GM03348 (cell line): ENCODE data around the gene CCDC190.
"Not testable (repeated sequence)": the region's sequence is repeated elsewhere in the genome, so short reads cannot be mapped to it uniquely, and the experiment has no call there.

Source experiments
- DNase-seq: peaks from one replicate; pipeline ENCODE4 v3.0.0; 2012; ENCODE audit warnings: low spot score

The CCDC190 gene

DNA sequence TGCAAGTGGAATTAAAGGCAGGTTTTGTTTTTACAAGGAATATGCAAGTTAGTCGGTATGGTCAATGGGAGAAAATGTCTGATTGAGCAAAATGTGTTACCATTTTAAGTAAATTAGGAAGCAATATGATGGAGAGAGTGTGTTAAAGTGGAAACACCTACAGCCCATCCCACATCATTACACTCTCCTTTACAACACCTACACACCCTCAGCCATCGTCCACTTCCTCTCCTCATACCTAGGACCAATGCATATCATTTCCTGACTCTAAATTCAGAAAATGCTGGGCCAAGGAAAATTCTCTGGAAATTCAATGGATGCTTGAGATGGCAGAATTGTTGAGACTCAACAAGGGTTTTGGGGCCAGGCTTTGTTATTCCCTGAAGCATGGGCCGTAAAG lies 16.4 kb upstream of the CCDC190 start:
- no peak for DNase-seq

DNA sequence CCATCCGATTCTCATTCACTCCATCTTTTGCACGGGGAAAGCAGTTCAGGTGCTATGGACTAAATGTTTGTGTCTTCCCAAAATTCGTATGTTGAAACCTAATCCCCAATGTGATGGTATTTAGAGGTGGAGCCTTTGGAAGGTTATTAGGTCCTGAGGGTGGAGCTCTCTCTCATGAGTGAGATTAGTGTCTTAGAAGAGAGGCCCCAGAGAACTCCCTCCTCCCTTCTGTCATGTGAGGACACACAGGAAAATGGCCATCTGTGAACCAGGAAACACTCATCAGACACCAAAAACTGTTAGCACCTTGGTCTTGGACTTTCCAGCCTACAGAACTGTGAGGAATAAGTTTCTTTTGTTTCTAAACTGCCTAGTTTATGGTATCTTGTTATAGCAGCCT lies 15.8 kb upstream of the CCDC190 start:
- no peak for DNase-seq

DNA sequence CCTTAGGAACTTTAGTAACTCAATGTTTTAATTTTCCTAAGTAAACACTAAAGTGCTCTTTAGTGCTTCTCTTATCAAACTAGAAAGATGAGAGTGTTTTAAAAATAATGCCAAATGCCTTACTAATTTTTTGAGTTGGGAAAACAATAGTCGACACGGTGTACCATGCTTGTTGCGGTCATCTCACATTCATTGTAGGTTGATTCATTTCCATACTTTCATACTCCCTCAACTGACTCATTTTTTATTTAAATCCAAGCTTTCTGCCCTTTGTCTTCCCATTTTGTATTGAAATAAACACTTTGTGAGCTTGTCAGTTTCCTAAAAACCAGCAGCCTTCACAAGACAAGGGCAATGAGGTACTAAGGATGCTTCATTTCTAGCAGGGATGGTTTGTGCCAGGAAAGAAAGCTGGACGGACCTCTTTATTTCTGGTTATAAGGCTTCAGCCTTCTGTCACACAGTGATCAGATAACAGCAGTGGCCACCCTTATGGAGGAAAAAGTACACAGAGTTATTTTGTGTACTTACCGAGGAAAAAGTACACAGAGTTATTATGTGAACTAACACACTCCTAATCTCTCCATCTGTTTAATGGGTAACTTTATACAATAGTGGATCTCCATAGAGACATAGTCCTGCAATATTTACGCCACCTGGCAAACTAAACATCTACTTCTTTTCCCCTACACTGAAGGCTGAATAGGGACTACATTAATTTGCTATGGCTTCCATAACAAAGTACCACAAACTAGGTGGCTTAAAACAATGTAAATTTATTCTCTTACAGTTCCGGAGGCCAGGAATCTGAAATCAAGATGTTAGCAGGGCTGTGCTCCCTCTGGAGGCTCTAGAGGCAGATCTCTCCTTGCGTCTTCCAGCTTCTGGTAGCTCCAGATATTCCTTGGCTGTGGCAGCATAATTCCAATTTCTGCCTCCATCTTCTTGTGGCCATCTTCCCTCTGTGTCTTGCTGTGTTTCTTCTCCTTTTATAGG lies 13.0 kb upstream of the CCDC190 start:
- DNase-seq, result peak; percentile 41

DNA sequence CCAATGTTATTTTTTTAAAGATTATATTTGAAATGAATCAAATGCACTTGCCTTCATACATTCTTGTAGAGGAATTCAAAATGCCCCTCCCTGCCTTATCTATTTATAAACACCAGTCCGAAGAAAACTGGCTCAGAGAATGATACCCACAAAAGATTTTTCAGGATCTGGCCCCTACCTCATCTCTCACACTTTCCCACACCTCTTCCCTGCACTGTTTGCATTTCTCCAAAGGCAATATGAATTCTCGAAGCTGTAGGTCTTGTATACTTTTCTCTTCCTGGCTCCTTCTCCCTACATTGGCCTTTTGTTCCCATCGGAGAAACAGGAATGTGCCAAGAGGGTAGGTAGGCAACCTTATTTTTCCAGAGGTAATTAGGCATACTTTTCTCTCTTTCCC lies 12.0 kb upstream of the CCDC190 start:
- no peak for DNase-seq

DNA sequence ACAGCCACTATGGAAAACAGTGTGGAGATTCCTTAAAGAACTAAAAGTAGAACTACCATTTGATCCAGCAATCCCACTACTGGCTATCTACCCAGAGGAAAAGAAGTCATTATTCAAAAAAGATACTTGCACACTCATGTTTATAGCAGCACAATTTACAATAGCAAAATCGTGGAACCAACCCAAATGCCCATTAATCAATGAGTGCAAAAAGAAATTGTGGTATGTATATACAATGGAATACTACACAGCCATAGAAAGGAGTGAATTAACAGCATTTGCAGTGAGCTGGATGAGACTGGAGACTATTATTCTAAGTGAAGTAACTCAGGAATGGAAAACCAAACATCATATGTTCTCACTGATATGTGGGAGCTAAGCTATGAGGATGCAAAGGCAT lies 10.4 kb upstream of the CCDC190 start:
- not testable (repeated sequence) for DNase-seq

DNA sequence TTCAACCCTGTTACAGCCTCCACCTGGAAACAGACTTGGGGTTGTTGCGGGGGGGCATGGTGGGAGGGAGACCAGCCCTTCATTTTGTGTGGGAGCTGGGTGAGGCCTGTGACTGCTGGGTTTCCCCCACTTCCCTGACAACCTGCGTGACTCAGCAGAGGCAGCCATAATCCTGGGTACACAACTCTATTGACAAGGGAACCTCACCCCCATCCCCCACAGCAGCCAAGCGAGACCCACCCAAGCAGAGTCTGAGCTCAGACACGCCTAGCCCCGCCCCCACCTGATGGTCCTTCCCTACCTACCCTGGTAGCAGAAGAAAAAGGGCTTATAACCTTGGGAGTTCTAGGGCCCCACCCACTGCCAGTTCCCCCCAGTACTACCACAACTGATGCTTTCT lies 8.0 kb upstream of the CCDC190 start:
- DNase-seq, result no peak

DNA sequence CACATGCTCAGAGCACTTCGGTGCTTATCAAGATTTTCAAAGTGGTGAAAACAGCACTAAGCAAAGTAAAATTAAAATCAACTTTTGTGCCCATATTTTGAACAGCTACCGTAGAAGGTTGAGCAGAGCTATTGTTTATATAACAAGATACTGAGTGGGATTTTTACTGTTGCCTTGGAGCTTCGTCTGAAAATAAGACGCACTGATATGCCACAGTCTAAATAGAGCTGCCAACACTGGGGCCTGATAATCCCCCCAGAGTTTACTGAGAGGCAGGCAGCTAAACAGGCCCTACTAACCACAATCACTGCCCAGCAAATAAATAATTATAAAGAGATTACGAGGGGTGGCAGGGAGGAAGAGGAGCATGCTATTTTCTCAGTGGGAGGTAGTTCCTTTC lies 650 bp upstream of the CCDC190 start:
- DNase-seq, result no peak

DNA sequence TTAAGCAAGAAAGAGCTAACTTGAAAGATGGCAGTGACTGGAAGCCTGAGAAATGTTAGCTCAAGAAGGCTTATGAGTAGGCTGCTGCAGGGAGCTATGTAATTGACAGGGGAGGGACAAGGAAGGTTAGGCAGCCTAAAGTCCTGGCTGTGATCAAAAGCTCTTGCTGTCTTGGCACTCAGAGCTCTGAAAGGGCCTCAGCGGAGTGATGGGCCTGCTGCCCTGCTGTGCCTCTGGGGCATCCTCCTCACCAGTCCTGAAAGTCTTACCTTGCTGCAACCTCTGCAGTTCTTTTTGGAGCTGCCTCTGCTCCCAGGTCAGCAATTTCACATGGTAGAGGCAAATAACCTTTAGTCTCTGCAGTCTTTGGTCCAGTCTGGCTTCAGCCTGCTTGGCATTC lies 1.8 kb downstream of the CCDC190 start:
- DNase-seq, result no peak

DNA sequence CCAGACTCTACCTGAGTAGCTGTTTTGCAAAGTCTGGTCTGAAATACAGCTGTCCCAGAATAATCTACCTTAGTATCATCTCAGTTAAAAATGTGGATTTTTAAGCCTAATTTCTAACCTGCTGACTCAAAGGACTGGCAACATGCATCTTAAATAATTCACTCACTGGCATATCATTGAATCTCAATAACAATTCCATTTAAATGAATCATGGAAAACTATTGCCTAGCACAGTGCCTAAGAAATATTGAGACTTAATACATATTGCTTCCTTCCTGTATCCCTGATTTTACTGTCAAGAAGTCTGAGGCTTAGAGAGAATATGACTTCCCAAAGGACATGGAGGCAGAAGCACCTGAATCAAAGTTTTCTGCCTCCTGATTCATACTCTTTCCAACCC lies 3.1 kb downstream of the CCDC190 start:
- peak; percentile 31 for DNase-seq

DNA sequence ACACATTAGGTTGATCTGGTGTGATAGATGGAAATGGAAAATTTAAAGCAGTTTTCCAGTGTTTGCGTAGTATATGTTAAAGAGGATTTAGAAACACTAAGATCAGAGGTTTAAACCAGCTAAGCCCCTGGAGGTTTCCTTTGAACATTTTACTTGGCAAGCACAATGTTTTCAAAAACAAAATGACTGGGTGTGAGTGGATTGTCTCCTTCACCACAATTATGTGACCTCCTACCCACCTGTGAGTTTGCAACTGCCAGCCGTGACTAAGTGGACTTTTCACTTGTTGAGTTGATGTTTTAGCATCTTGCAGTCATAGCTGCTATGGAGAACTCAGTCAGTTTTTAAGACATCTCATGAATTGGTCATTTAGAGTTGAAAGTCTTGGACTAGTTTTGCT lies 4.7 kb downstream of the CCDC190 start:
- DNase-seq, result peak; percentile 70

DNA sequence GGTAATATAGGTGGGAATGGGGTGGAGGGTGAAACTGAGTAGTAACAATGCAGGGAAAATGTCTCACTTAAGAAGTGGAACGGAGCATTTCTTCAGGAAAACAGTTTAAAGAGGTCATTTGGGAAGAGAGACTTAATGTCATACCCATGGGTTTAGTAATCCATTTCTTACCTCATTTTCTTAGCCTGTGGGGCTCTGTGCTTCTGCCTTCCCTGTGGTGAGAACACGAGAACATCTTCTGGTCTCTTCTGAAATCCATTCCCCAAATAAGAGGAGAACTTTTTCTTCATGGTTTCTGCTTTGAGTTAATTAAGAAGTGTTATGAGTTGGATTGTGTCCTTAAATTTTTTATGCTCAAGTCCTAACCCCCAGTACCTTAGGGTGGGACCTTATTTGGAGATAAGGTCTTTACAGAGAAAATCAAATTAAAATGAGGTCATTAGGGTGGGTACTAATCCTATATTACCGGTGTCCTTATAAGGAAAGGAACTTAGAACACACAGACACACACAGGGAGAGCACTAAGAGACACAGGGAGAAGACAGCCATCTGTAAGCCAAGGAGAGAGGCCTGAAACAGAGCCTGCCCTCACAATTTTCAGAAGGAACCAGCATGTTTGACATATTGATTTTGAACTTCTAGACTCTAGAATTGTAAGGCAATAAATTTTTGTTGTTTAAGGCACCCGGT lies 5.4 kb downstream of the CCDC190 start:
- DNase-seq, result peak; percentile 21

DNA sequence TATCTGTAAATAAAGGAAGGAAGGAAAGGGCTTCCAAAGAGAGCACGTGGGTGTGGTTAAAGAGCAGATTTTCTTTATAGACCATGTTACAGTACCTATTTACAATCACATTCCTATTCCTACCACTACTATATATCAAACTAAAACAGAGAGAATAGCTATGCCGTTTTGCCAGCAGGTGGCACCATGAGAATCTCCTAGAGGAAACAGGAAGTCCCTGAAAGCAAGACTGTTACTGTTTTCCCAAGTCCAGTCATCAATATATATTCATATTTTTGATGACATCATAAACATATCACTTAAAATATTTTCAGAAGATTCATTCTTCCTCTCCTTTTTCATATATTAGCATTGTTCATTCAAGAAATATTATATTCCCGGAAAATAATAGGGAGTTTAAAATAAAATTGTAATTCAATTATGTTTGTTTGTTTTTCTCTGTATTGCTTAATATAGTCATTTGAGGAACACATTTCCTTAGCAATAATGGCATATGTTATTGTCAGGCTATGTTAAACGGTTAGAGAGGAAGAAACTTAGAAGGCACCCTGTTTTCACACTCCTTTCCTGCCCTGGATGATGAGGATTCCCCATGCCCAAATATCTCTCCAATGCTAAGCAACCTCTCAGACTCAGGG lies 6.6 kb downstream of the CCDC190 start:
- peak; percentile 77 for DNase-seq

DNA sequence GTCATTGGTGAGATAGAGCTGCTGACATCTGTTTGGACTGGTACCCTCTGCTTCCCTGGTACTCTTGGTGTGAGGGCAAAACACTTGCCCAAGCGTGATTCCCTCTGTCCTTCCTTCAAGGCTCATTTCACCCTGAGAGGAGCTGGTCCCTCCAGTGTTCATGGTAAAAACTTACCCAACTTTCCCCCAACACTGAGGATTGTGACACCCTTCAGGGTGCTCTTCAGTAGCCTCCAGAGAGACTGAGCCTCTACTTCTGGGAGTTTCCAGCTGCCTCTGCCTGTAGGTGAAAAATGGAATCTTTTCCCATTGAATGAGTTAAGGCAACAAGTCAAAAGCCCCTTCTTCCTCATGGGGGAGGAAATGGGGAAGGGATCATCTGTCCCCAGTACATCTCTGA lies 9.6 kb downstream of the CCDC190 start:
- no peak for DNase-seq

DNA sequence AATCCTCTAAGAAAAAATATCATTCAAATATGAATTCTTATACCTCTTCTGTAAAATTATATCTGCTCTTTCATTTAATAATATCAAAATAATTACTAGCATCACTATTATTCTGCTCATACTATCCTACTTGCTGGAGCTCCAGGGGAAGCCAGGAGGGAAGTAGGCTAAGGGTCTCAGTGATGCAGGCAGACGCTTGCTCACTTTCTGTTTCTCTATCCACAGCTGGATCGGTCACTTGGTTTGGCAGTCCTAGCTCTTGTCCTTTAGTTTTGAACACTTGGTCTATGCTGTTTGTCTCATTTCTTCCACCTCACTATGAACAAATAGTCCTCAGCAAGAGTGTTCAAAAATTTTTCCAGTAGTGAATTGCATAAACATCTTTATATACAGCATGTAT lies 11.3 kb downstream of the CCDC190 start:
- no peak for DNase-seq

DNA sequence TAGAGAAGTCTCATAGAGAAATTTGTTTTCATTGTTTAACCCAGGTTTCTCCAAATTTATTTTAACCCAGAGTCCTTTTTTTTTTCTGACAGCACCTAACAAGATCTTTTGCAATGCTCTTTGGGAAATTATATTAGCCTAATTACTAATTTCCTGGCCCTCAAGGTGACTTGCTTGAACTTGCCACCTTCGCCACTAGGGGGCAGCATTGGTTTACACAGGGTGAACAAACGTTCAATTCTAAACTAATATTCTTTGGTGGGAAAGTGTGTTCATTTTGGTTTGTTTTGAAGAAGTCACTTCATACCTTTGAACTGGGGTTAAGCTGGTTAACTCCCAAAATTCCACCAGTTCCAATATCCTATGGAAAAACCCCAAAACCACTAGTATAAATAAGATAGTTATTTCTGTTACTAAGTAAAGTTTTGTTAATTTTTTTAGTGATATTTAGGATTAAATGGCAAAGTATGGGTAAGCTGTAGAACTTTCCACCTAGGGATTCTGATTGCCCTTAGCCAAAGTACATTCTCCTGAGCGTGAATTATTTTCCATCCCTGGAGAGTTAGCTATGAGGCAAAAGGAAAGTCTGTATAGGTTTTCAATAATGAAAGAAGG lies 13.0 kb downstream of the CCDC190 start:
- peak; percentile 74 for DNase-seq

DNA sequence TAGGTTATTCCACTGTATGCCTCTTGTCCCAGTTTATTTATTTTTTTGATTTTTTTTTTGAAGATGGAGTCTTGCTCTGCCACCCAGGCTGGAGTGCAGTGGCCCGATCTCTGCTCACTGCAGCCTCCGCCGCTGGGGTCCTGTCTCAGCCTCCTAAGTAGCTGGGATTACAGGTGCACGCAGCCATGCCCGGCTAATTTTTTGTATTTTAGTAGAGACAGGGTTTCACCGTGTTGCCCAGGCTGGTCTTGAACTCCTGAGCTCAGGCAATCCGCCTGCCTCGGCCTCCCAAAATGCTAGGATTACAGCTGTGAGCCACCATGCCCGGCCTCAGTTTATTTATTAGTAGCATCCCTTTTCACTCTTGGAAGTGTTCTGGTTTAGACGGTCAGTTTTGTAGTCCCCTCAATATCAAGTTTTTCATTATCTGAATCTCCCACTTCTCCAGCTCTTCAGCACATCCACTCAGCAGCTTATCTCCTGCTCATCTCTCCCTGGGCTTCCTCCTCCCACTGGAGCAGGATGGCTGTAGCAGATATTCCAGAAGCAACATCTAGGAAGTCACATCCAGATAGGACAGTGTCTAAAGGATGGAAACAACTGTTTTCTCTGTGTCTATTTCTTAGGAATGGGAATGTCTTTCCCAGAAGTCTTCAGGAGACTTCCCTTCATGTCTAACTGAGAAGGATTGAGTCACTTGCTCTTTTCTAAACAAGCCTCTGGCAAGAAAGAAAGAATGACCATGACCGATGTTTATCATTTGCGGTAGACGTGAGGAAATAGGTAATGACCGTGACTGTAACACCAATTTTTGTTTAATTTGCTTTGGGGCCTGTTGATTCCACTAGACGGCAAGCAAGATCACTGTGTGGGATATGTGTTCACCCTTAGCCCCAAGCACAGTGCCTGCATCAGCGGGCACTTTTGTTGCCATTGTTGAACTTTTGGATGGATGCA lies 14.4 kb downstream of the CCDC190 start:
- no peak for DNase-seq

DNA sequence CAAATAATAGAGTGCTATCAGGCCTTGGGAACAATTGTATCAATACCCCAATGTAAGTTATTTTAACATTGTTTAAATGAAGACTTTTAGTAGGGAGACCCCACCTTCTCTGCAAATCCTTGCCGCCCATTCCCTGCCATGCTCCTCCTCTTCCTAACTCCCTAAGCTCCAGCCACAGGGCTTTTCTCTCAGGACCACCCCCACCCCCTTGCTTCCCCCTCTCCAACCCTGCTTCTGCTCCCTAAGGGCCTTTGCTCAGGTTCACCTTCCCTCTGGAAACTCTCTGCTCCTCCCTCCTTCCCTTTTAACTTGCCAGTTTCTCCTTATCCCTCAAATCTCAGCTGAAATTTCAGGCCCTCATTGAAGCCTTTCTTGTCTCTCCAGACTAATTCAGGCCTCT lies 16.8 kb downstream of the CCDC190 start:
- no peak for DNase-seq

DNA sequence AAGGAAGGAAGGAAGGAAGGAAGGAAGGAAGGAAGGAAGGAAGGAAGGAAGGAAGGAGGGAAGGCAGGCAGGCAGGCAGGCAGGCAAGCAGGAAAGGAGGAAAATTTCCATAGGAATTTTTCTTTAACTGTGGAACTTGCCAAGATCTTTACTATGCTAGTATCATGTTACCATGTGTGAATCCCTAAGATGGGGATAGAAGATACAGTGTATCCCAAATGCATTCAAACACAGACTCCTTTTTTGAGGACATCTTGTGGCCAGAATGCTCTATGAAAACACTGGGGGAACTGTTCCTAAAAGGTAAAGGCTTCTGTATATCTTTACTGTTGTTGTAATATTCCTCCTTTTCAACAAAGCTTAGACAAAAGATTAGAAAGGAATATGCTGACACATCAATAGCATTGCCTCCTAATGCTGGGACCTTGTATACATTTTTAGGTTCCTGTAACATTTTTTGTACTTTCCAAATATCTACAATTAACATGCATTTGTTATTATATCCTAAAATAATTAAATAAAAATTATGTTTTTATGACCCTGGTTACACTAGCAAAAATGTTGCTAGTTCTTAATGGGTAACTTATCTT lies 20.6 kb downstream of the CCDC190 start:
- DNase-seq, result no peak

DNA sequence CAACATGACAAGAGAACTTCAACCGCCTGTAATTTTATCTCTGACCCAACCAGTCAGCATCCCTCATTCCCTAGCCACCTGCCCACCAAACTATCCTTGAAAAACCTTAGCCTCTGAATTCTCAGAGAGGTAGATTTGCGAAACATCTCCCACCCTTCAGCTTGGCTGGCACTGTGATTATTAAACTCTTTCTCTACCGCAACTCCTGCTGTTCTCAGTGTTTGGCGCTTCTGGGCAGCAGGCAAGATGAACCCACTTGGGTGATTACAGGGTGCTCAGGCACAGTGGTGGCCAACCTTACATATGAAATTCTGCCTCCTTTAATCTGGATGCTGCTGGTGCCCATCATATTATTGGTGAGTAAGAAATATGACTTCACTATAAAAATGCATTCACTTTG lies 22.1 kb downstream of the CCDC190 start:
- DNase-seq, result no peak

DNA sequence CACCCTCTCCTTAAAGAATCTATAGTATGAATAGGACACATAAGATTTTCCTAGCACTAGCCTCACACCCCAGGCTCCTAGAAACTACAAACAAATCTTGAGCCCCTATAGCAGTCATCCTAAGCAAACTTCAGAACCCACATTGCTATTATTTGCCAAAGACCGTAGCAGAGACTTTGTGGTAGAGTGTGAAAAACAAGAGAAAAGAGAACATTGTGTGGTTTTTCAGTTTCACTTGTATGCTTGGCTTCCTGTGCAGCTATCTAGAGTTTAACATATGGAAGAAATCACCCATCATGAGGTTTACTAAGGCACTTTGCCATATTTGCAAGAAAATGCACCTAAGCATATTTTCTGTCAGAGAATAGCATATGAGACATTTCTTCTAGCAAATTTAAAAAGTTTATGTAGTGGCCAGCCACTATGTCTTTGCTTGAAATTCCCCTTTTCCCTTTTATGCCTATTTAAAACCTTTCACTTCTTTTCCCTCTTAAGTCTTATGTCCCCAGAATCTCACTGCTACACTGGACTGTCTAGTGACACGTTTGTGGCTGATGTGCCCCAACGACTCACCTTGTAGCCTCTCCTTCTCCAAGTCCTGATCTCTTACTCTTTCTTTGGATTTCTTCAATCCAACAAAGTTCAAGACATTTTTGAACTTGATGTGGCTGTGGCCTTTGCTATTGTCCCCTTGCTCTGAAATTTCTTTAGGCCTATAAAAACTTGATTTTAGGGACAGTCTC lies 25.6 kb downstream of the CCDC190 start:
- no peak for DNase-seq
